Left forelimb (tissue), 1 donor: ENCODE results near the gene TBCD.

Source experiments
- DNase-seq: peaks from one replicate; pipeline ENCODE4 v3.0.0-alpha.2; 2018; ENCODE audit warnings: low spot score

The TBCD gene

DNA sequence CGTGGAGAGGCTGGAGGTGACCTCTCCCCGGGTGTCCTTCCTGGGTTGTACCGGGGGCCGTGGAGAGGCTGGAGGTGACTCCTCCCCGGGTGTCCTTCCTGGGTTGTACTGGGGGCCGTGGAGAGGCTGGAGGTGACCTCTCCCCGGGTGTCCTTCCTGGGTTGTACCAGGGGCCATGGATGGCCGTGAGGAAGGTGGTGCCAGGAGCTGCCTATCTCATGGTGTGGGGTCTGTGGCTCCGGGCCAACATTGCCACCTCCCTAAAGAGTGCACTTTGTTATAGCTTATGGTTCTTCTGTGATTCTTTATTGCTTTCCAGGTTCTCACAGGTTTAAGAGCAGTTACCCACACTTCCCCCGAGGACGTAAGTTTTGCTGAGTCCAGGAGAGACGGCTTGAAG is 174.2 kb downstream of the TBCD start:
- no peak for DNase-seq

DNA sequence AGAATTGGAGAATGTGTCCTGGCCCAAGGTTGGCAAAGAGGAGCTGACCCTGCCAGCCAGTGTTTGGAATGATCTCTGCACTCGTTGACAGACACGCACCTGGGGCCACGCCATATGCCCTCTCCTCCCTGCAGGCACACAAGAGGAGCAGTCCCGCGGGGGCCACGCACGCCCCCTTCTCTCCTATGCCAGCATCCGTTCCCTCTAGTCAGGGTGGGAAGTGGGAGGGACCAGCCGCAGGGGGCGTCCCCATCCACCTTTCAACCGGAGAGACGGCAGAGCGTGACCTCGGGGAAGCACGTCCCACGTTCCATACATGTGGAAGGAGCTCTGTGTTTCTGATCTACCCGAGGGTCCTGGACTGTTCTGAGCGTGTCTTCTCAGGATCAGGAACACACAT is 174.9 kb downstream of the TBCD start:
- DNase-seq: no peak

DNA sequence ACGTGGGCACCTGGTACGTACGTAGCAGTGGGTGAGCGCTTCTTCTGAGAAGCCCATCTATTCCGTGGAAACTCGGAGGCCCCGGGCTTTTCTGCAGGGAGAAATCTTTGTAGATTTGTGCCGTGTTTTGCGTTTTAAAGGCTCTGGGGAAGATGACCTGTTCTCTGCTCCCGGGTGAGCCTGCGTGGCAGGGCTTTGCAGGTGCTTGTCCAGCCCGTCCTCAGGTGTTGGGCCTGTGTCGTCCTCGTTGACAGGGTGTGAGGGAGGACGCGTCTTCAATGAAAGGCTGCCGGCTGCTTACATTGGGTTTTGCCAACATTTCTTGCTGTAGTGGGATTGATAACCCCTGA is 175.4 kb downstream of the TBCD start:
- no peak for DNase-seq

DNA sequence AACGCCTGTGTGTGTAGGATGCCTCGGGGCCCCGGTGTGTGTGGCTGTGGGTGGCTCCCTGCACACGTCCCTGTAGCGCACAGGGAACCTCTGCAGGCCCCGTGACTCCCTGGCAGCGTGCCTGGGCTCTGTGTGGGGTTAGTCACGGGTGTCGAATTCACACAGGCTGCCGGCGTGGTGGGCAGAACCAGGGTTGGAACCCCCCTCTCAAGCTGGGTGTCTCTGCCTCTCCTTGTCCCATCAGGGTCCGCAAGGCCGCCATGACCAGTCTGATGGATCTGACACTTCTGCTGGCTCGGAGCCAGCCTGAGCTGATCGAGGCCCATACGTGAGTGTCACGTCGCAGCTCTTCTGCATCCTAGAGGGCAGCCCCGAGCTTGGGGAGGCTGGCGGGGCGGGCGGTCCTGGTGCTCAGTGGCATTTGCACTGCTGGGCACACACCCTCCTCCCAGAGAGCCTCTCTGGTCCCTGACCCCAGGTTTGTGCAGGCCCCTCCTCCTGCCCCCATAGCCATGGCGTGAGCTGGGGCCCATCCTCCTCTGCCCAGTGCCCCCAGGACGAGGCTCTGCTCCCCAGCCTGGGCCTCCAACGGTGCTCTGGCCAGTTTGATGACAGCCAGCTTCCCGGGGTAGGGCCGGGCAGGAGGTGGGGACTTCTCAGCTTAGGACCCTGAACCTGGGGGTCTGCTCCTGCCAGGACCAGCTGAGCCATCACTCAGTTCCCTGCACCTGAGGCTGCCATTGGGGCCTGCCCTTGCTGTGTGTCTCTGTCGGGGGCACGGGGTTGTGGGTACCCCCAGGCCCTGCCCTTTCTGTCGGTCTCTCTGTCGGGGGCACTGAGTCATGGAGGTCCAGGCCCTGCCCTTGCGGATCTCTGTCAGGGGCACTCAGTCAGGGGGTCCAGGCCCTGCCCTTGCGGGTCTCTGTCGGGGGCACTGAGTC is 176.1 kb downstream of the TBCD start:
- DNase-seq: no peak

DNA sequence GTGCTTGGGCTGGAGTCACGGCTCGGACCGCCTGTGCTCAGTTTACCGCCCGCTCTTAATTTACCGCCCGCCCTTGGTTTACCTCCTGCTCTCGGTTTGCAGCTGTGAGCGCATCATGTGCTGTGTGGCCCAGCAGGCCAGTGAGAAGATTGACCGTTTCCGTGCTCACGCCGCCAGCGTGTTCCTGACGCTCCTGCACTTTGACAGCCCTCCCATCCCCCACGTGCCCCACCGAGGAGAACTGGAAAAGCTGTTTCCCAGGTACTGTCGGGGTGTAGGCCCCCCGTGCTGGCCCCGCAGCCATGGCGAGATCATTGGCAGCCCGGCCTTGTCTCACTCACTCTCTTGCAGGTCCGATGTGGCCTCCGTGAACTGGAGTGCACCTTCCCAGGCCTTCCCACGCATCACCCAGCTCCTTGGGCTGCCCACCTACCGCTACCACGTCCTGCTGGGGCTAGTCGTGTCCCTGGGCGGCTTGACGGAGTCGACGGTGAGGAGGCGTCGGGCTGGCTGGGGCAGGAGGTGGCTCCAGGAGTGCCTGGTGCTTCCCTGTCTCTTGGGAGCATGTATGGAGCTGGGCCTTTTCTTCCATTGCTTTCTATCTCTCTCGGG is 177.3 kb downstream of the TBCD start:
- no peak for DNase-seq

DNA sequence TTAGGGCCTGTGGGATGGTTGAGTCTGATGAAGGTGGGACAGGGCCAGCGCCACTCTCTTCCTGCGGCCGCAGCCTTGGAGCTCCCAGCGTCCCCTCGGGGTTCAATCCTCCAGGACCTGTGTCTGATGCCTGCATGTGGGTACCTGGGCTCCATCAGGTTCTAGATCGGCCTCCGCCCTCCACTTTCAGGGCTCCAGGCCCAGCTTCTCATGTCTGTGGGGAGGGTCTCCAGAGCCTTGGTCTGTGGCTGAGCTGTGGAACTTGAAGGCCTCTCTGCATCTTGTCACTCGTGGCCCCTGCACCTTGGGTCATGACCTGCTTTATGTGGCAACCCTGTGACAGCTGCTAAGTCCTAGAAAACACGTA is 177.8 kb downstream of the TBCD start:
- DNase-seq: no peak

DNA sequence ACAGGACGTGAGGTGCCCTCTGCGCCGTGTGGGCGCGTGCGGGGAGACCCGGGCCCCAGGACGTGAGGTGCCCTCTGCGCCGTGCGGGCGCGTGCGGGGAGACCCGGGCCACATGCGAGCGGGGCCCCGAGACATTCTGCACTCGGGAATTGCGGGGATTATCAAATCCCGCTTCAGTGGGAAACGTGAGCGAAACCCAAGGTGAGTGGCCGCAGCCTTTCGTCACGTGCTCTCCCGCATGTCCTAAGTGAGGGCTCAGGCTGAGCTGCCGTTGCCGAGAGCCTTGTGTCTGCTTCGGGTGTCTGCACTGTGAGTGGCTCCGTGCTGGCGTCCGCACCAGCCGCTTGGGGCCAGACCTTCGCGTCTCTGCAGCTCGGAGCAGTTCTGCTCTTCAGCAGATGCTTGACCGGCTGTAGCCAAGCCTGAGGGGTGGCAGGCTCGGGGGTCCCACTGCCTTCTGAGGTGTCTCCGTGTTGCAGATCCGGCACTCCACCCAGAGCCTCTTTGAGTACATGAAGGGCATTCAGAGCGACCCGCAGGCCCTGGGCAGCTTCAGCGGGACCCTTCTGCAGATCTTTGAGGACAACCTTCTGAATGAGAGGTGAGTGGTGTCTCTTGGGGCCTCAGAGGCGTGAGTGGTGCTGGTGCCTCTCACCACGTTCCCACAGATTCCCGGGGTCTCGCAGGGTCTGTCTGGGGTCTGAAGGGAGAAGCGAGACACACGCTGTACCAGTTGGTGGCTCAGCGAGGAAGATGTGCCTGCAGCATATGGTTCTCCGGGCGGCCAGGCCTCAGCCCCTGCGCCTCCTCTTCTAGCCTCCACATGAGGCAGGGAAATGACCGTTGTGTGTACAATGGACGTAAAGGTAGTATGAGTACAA is 178.4 kb downstream of the TBCD start:
- peak; percentile 57 for DNase-seq

DNA sequence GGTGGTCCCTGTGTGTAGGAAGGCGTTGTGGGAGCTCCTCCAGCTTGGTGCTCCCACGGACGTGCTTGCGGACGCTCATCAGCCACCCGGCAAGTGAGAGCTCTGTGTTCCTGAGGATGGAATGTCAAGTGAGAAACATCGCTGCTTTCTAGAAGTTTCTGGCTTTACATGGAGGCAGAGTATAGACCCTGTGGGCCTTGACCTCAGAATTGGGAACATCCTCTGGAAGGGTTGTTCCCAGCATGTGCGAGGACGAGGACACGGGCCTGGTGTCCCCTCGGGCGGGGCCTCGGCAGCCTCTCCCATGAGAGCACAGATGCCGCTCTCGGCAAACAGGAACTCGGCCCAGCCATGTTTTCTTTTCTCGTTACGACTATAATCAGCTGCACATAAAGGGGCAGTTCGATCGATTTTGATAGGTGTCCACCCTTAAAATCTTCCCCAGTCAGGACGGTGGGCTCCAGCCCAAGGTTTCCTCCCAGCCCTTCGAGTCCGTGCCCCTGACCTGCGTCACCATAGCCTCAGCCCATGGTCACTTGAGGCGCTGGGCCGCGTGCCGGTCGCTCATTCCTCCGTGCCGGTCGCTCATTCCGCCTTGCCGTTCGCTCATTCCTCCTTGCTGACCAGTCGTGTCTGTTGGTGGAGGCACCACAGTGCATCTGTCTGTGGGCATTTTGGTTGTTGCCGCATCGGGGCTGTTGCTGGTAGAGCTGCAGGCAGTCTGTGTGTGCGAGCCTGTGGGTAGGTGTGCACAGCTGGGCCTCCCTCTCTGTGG is 179.2 kb downstream of the TBCD start:
- peak; percentile 48 for DNase-seq

DNA sequence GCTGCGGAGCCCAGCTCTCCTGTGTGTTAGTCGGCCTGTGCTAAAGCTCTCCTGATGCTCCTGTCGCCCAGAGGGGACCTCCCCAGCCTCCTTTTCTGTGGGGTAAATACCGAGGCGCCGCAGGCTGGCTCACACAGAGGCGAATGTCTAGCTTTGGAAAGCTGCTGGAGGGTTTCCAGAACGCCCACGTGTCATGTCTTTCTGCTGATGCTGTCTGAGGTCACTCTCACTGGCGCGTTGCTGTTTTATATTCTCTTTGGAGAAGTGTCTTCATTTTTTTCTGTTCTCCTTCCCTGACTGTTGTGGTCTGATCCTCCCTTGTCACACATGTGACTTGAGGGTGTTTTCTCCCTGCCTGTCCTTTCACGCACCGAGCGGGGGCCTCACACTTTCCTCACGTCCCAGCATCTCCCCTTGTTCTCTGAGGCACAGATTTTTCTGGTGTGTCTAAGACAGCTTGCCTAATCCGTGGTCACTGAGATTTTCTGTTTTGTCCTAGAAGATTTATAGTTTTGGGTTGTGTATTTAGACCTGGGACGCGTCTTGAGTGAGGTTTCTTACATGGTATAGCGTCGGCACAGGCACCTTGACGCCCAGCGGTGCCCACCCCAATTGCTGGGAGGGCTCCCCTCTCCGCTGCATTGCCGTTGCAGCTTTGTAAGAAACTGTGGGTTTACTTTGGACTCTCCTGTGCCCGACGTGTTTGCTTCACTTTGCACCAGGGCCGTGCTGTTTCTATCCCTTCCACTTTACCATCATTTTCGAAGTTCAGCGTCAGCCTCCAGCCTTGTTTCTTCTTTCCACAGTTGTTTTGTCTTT is 180.0 kb downstream of the TBCD start:
- DNase-seq: peak; percentile 63

DNA sequence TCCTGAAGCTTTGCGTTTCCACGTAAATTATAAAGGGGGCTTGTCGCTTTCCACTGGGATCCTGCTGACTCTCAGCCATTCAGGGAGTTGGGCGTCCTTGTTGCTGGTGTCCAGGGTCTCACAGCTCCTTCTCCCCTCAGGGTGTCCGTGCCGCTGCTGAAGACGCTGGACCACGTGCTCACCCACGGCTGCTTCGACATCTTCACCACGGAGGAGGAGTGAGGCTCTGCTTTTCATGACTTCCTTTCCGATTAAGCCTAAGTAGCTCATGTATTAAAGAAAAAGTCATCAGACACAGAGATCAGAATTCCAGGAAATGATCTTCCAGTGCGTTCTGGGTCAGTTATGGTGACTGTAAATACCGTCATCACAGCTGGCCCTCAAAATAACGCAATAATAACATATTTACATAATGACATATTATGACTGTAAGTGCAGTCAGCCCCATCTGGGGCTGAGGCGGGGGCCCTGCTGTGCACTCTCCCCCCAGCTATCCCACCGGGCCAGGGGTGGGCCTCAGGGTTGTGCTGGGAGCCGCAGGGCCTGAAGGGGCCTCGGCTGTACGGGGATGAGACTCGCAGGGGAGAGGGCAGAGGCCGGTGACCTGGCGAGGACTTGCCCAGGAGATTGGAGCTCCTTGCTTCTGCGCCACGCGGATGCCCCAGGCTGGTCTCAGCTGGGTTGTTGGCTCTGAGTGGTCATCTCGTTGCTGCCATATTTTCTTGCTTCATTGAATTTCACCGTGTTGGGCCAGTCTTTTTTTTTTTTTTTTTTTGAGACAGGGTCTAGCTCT is 180.8 kb downstream of the TBCD start:
- DNase-seq: peak; percentile 59

DNA sequence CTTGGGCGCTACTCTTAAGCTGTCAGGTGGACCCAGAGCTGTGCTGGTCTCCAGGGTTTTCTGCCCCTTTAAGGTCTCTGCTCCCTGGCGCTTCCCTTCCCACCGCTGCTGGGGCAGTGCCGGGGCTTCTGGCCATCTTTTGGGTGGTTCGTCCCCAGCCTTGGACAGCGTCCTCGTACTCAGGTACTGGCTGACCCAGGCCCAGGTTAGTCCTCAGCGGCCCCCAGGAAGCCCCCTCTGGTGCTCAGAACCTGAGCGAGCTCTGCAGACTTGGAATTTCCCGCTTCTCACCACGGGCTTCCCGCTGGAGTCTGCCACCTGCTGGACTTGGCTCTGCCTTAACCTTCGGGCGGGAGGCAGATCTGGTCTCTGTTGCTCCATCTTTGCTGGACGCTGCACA is 182.0 kb downstream of the TBCD start:
- peak; percentile 23 for DNase-seq

DNA sequence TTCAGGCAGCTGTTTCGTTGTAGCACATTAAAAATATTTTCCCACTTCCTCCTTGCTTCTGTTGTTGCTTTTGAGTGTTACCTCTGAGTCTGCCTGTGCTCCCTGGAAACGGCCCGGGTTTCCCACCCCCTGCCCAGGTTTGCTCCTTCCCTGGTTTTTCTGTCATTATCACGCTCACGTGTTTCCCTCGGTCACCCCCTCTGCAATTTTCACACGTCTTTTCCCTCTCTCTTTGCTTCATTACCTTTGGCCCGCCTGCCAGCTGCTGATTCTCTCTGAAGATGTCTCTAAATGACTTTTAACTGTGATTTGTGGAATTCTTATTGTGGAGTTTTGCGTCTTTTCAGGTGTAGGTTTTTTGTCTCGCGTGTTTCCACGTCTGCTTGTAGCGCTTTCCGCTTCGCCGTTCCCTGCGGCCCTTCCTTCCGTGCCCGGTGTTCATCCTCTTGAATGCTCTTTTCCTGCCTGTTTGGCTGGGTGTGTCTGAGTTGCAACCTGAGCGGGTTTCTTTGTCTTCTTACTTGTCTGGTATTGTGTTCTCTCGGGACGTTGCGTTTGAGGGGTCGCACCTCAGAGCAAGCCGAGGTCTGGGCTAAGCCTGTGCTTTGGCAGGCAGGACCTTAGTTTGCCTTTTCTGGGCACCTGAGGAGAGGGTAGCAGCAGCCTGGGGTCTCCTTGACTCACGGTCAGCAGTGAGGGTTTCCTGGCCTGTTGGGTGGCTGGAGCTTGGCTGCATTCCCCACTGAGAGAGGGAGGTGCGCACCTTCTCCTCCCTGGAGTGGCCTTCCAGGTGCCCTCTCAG is 184.3 kb downstream of the TBCD start:
- DNase-seq: no peak

DNA sequence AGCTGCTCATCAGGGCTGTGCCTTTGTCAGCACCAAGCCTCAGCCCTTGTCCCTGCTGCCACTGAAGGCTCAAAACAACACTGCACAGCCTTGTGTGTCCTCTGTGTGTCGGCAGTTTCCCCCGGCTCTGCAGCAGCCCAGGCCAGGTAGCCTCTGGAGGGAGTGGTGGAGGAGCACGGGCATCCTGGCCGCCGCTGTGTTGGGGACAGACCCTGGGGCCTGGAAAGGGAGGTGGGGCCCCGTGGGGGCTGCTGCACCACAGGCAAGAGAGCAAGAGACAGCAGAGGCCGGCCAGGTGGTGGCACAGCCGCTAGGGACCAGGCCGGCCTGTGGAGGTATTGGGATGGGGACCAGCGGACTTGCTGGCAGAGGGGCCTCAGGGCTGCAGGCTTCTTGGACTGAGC is 184.9 kb downstream of the TBCD start:
- no peak for DNase-seq

DNA sequence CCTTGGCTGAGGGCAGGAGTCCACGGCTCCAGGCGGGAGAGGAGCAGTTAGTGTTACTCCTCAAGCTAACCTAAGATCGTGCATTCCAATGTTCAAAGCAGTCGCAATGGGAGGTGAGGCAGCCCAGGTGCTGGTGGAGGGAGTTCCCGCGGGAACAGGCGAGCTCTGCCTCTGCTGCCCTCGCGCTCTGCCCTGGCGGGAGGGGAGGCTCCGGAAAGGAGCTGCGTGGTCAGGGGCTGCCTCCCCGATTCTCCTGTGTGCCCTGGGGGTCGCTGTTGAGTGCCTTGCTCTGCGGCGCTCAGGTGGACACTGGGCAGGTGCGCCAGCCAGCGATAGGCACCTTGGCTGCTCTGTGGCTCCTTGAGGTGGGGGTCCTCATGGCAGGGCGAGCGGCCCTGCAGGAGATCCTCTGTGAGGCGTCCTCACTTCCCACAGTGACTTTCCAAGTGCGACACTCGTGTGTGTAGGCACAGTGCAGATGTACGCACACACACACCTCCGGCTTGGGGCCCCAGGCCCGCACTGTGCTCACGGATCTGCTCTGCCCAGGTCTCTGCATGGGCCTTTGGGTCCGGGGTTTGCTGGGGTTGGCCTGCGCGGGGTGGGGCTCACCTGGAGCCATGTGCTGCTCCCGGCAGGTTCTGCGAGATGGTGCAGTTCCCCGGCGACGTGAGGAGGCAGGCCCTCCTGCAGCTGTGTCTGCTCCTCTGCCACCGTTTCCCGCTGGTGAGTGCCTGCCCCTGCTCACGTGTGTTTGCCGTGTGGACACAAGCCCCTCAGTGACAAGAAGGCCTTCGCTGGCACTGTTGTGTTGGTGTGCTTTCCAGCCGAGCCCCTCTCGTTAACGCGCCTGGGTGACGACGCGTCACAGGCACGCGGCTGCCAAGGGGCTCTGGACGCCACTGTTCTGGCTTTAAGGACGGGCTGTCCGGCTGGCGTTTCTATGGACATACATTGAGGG is 185.8 kb downstream of the TBCD start:
- DNase-seq: no peak

DNA sequence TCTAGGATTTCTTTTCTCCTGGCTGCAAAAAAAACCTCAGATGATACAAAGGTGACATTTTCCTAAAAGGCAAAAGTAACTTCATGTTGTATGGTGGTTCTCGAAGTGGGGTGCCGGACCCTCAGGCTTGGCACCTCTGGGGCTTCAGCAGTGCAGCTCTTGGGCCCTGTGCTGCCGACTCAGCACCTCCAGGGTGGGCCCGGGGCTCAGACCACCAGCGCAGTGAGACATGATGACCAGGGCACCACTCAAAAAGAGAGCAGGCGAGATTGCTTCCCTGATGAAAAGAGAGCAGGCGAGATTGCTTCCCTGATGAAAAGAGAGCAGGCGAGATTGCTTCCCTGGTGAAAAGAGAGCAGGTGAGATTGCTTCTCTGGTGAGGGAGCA is 186.6 kb downstream of the TBCD start:
- DNase-seq: no peak

DNA sequence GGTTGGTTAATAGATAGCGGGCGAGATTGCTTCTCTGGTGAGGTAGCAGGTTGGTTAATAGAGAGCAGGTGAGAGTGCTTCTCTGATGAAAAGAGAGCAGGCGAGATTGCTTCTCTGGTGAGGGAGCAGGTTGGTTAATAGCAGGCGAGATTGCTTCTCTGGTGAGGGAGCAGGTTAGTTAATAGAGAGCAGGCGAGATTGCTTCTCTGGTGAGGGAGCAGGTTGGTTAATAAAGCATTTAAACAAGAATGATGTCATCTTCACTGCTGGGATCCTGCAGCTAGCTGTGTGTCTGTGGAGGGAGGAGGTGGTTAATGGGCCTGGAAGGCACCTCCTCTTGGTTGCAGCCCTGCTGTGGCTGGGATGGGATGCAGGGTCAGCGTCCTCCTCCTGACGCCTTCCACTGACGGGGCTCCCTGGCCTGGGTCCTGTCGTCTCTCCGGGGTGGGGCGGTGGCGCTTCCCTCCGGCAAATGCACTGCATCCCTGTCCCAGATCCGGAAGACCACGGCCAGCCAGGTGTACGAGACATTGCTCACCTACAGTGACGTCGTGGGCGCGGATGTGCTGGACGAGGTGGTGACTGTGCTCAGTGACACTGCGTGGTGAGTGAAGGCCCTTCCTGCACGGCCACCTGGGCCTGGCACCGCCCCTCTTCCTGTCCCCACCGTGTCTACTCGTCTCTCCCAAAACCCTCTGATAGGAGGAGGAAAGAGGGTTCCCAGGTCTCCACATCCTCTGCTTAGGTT is 187.2 kb downstream of the TBCD start:
- no peak for DNase-seq

DNA sequence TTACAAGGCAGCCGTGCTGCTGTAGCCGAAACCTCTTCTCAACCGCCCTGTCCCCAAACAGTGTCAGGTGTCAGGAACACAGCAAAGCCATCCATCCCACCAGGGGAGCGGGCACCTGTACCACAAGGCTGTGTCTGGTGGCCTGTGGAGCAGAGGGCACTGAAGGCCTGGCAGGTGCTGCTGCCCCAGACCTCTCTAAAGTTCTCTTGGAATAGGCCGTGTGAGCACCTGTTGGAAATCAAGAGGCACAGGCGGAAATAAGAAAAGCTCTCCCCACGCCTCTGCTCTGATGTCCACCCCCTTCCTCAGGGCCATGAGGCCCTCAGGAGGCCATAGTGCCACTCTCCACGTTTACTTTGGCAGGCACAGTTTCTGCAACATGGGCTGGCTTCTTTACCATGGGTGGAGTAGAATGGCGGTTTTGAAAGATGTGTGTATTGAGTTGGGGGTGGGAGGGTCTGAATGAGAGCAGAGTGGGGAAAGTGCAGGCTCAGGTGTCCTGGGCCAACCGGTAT is 187.8 kb downstream of the TBCD start:
- DNase-seq: no peak
